Activated CD4-positive, alpha-beta T cell treated with anti-CD3 and anti-CD28 coated beads, Interleukin-2, amount 50 U/mL, for 48 hours (primary cell): Measurements from ENCODE around the gene TUBB3.
"Not testable (repeated sequence)": the region's sequence is repeated elsewhere in the genome, so short reads cannot be mapped to it uniquely, and the experiment has no call there.

Experiments
- DNase-seq, 2 experiments: peaks; one replicate each; pipeline ENCODE4 v3.0.0-alpha.2; 2020

Gene TUBB3

DNA sequence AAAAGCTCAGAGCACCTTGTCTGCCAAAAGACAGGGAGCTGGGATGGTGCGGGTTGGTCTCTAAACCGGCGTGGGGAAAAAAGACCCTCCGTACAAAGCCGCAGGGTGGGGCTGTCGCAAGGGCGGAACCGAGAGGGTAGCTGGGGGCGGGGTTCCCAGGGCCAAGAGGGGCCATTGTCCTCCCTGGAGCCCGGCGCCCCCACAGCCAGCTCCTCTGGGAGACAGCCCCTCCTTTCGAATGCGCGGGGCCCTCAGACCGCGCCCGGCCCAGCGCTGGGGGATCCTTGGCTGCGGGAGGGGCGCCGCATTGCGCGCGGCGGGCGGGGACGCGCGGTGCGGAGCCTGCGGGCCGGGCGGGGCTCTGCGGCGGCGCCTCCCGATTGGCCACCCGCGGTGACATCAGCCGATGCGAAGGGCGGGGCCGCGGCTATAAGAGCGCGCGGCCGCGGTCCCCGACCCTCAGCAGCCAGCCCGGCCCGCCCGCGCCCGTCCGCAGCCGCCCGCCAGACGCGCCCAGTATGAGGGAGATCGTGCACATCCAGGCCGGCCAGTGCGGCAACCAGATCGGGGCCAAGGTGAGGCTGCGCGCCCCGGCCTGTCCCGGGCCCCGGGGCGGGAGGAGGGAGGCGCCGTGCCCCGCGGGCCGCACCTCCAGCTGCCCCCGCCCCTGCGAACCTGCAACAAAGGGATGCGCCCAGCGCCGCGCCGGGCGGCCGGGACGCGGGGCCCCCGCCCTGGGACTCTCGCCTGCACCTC, at the start of gene TUBB3:
TSS of gene TUBB3 (plus strand) at position 459 of the 756 bp plus-strand sequence. CDS start at position 519, 60 bp downstream.
- DNase-seq, result peak; percentile 52 to 59

- peak; percentile 96 to 97 for DNase-seq
Observed at GRCh38 chr16:89873972-89874689, 49.0 kb upstream of the TUBB3 start.

- DNase-seq, result not testable (repeated sequence)
Observed at GRCh38 chr16:89879123-89879522, 44.0 kb upstream of the TUBB3 start.

GRCh38 chr16:89880477-89881367, 42.4 kb upstream of the TUBB3 start:
- DNase-seq, result no peak

GRCh38 chr16:89881368-89881730, 41.8 kb upstream of the TUBB3 start:
- no peak for DNase-seq

GRCh38 chr16:89883346-89884040, 39.6 kb upstream of the TUBB3 start:
- no peak for DNase-seq

- no peak for DNase-seq
Observed at GRCh38 chr16:89884041-89884421, 39.1 kb upstream of the TUBB3 start.

DNA sequence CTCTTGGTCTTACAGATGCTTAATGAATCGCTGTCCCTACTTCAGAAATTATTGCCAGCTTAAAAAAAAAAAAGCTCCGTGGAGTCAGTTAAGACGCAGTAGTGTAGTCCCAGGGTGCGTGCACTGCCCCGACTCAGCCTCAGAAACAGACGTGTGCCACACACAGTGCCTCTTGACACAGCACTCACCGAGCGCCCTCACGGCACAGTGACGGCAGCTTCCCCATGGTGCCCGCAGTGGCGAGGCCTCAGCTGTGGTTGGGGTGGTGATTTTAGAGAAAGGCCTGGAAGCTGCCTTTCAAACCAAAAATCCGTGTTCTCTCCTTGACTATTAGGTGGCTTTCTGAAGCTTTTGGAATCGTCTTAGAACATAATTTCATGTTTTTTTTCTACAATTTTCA, 35.9 kb upstream of the TUBB3 start:
- DNase-seq, result no peak

- DNase-seq, result peak; percentile 51 to 63
Observed at GRCh38 chr16:89890200-89890599, 32.9 kb upstream of the TUBB3 start.

- DNase-seq, result no peak
Observed at GRCh38 chr16:89890886-89891657, 32.1 kb upstream of the TUBB3 start.

GRCh38 chr16:89892055-89892630, 31.0 kb upstream of the TUBB3 start:
- DNase-seq, result no peak

- DNase-seq, result no peak
Observed at GRCh38 chr16:89892635-89893034, 30.5 kb upstream of the TUBB3 start.

DNA sequence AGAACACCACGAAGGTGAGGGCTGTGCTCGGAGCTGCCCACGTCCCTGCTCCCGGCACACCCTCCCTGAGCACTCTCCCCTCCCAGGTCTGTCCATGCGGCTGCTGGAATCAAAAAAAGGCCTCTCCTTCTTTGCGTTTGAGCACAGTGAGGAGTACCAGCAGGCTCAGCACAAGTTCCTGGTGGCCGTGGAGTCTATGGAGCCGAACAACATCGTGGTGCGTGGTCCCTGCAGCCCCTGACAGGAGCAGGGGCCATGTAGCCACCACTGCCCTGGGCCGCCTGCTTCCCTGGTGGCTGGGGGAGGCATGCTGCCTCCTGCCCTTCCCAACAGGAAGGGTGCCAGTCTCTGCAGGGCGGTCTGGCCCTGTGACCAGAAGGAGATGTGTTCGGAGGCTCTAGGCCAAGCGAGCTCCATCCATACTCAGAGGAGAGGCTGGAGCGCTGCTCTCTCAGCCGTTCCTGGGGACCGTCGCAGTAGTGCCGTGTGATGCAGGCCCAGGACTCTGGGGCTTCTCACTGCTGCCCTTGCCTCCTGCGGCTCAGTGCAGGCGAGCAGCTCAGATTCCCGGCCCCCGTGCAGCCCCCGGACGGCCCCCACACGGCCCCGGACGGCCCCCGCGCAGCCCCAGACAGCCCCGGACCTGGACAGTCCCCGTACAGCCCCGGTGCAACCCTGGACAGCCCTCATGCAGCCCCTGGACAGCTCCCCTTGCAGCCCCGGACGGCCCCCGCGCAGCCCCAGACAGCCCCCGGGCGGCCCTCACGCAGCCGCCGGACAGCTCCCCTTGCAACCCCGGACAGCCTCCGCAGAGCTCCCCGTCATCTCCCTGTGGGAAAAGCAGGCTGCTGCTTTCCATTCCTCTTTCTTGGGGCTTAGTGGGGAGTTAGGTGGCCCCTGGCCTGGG, 29.2 kb upstream of the TUBB3 start:
- no peak for DNase-seq

GRCh38 chr16:89895482-89896250, 27.5 kb upstream of the TUBB3 start:
- DNase-seq, result no peak

GRCh38 chr16:89897204-89897603, 25.9 kb upstream of the TUBB3 start:
- DNase-seq, result no peak

- DNase-seq, result no peak
Observed at GRCh38 chr16:89898201-89898967, 24.8 kb upstream of the TUBB3 start.

DNA sequence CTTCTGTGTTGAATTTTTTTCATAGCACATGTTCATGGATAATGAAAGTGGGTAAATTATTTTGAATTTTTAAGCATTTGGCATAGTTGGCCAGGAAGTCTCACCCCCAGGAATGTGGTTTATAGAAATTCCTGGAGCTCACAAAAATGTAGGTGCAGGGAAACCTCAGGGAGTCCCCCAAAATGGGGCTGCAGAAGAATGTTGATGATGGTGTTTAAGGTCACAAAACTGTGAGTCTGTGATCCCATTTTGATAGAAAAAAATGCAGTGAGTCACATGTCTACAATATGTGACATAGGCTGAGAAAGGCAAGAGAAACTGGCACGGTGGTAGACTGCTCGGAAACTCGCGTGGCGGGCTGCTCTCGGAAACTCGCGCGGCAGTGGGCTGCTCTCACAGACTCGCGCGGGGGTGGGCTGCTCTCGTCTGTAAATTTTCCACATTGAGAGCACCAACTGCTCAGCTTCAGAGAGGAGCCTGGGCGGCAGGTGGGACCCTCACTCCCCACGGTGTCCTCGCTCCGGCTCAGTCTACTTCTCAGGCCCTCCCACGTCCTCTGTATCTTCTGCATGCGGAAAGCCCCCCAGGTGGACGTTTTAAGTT, 23.2 kb upstream of the TUBB3 start:
- no peak for DNase-seq

- no peak for DNase-seq
Observed at GRCh38 chr16:89900885-89901284, 22.3 kb upstream of the TUBB3 start.
